GM12878 (cell line): Measurements from ENCODE around the gene ZDBF2. TPM values are rescaled to one million over a fixed set of nuclear protein-coding genes. Genes with fewer than 3 reads are reported as not detected.

Experiments used
- ATAC-seq: fragments of 200-7000 bp; cut with Tn5 transposase; 3 replicates; pipeline ENCODE4 v1.9.1; 2020; ENCODE audit warnings: mild to moderate bottlenecking, moderate library complexity
- BruUV-seq: library from RNA; stranded (reverse); fragments of 400-500 nt; replicated peaks from 2 replicates; lab custom pipeline; 2021; lab: Mats Ljungman, UMichigan
- CTCF ChIA-PET: fragments of 300-600 bp; sonication (Branson Sonifier 250); formaldehyde crosslinking; extraction: SDS; loops from one replicate; lab custom pipeline; 2021; ENCODE audit warnings: inconsistent platforms; lab: Yijun Ruan, JAX
- POLR2A ChIA-PET: fragments of 350-600 bp; formaldehyde crosslinking; extraction: SDS; loops from one replicate; lab custom pipeline; 2021; ENCODE audit warnings: inconsistent platforms; lab: Charles Lee
- RAD21 ChIA-PET: fragments of 300-600 bp; sonication (Branson Sonifier 250); formaldehyde crosslinking; loops from one replicate; lab custom pipeline; 2023; ENCODE audit warnings: antibody characterized with exemption; ENCODE audit not compliant: unreplicated experiment; lab: Charles Lee
- SMC1A ChIA-PET: fragments of 300-600 bp; sonication (Branson Sonifier 250); formaldehyde crosslinking; loops from one replicate; lab custom pipeline; 2023; ENCODE audit not compliant: unreplicated experiment, uncharacterized antibody; lab: Charles Lee
- DNase-seq: peaks from one replicate; pipeline ENCODE4 v3.0.0-alpha.2; 2011; ENCODE audit warnings: low read depth, low spot score
- FAIRE-seq: peaks from 3 replicates; lab custom pipeline; 2011; peaks lifted over from hg19 to GRCh38; lab: Jason Lieb, UNC
- H2AFZ ChIP-seq: 2 replicates; pipeline ENCODE4 v1.6.0; 2011; ENCODE audit warnings: low read depth, low read length, control low read depth; ENCODE audit not compliant: control insufficient read depth
- H3K27ac ChIP-seq: 2 replicates; pipeline ENCODE4 v1.5.1; 2011; ENCODE audit warnings: control low read depth; ENCODE audit not compliant: control insufficient read depth, insufficient read depth
- H3K27me3 ChIP-seq, 2 experiments: replicated peaks in 1 of 2; 2 replicates each; pipeline versions ENCODE4 v1.6.0 to v1.6.1; 2011; ENCODE audit warnings: low read length in 1 of 2; ENCODE audit not compliant: control insufficient read depth in 2 of 2, insufficient read depth in 2 of 2
- H3K36me3 ChIP-seq, 2 experiments: 2 replicates each; pipeline ENCODE4 v1.5.1; 2011; ENCODE audit warnings: low read length in 1 of 2; ENCODE audit not compliant: control insufficient read depth in 2 of 2, insufficient read depth in 2 of 2
- H3K4me1 ChIP-seq: 2 replicates; pipeline ENCODE4 v1.6.1; 2011; ENCODE audit warnings: mild to moderate bottlenecking, low read length, moderate library complexity, mixed read lengths; ENCODE audit not compliant: control insufficient read depth, insufficient read depth
- H3K4me2 ChIP-seq: 2 replicates; pipeline ENCODE4 v1.6.0; 2011; ENCODE audit warnings: control low read depth; ENCODE audit not compliant: control insufficient read depth, insufficient read depth
- H3K4me3 ChIP-seq: fragments of 200-600 bp; sonication (generic); 2 replicates; pipeline ENCODE4 v1.5.1; 2016
- H3K79me2 ChIP-seq: 2 replicates; pipeline ENCODE4 v1.6.0; 2011; ENCODE audit warnings: low read length; ENCODE audit not compliant: control insufficient read depth, insufficient read depth
- H3K9ac ChIP-seq: 2 replicates; pipeline ENCODE4 v1.8.0; 2011; ENCODE audit warnings: low read length, control low read depth, mixed read lengths; ENCODE audit not compliant: control insufficient read depth, insufficient read depth
- H3K9me3 ChIP-seq: replicated peaks from 3 replicates; pipeline ENCODE4 v1.5.1; 2011; ENCODE audit warnings: mild to moderate bottlenecking, low read length; ENCODE audit not compliant: control insufficient read depth, insufficient read depth
- H4K20me1 ChIP-seq: 2 replicates; pipeline ENCODE4 v1.6.0; 2011; ENCODE audit not compliant: control insufficient read depth, insufficient read depth
- ATF7 ChIP-seq: fragments of 450-650 bp; IDR thresholded peaks from 2 replicates; pipeline ENCODE4 v1.6.1; 2016; ENCODE audit warnings: low read depth, mild to moderate bottlenecking
- BACH1 ChIP-seq: fragments of 450-650 bp; IDR thresholded peaks from 2 replicates; pipeline ENCODE4 v1.6.1; 2017; ENCODE audit warnings: mild to moderate bottlenecking, borderline replicate concordance
- ESRRA ChIP-seq: IDR thresholded peaks from 2 replicates; pipeline ENCODE4 v1.6.1; 2012; ENCODE audit warnings: mild to moderate bottlenecking, low read length, improper control_type of control experiment
- GATAD2B ChIP-seq: fragments of 450-650 bp; conservative IDR thresholded peaks from 2 replicates; pipeline ENCODE4 v1.6.1; 2017; ENCODE audit warnings: low read depth, mild to moderate bottlenecking, moderate library complexity
- HCFC1 ChIP-seq: fragments of 150-350 bp; IDR thresholded peaks from 2 replicates; pipeline ENCODE4 v1.6.1; 2014; ENCODE audit warnings: low read length
- KAT2A ChIP-seq: conservative IDR thresholded peaks from 2 replicates; pipeline ENCODE4 v1.6.1; 2011; ENCODE audit warnings: low read depth, low read length; ENCODE audit not compliant: control insufficient read depth
- NR2F1 ChIP-seq: fragments of 450-650 bp; conservative IDR thresholded peaks from 2 replicates; pipeline ENCODE4 v1.6.1; 2017; ENCODE audit warnings: mild to moderate bottlenecking
- POLR2A ChIP-seq: IDR thresholded peaks from 2 replicates; pipeline ENCODE4 v1.6.1; 2011; ENCODE audit warnings: low read depth, mild to moderate bottlenecking, low read length
- POLR2AphosphoS5 ChIP-seq: IDR thresholded peaks from 2 replicates; pipeline ENCODE4 v1.6.1; 2011; ENCODE audit warnings: mild to moderate bottlenecking, low read length, inconsistent platforms
- SMAD5 ChIP-seq: IDR thresholded peaks from 2 replicates; pipeline ENCODE4 v1.6.1; 2016; ENCODE audit warnings: antibody characterized with exemption, low read depth
- SREBF2 ChIP-seq: IDR thresholded peaks from 2 replicates; pipeline ENCODE4 v1.6.1; 2012; ENCODE audit warnings: mild to moderate bottlenecking, low read length
- TBL1XR1 ChIP-seq: IDR thresholded peaks from 2 replicates; pipeline ENCODE4 v1.6.1; 2012; ENCODE audit warnings: low read depth, low read length, improper control_type of control experiment
- ZNF274 ChIP-seq: IDR thresholded peaks from one replicate; pipeline ENCODE4 v1.8.0; 2011; ENCODE audit not compliant: insufficient read length, insufficient read depth
- WGBS: methylation state at CpG from one replicate; pipeline ENCODE4 v1.1.6; 2016; ENCODE audit warnings: low lambda C conversion rate; ENCODE audit not compliant: insufficient replicate concordance, insufficient coverage; ENCODE audit errors: missing lambda C conversion rate; 5-methylcytosine and 5-hydroxymethylcytosine counted together
- in situ Hi-C: fragments of 300-500 bp; cut with MboI; formaldehyde crosslinking; loops from 9 replicates; pipeline ENCODE4 v1.14.3; 2018; ENCODE audit warnings: mixed read lengths
- intact Hi-C: fragments of 100-400 bp; cut with micrococcal nuclease; formaldehyde crosslinking; loops from one replicate; pipeline ENCODE4 v1.14.2; 2022; ENCODE audit not compliant: unreplicated experiment
- polyA plus RNA-seq, 11 experiments: library from polyadenylated mRNA; depleted of rRNA in 4 of 11; unstranded in 6 of 11; stranded (reverse) in 5 of 11; fragments of >200 nt; fragmentation: Nextera tagmentation in 4 of 11; fragmentation: Illumina TruSeq in 1 of 11; extraction: Ambion mirVana in 4 of 11; extraction: Trizol in 1 of 11; gene quantifications; 1 replicate in 1 of 11; 2 replicates in 10 of 11; pipeline versions ENCODE4 v1.2.1 to v1.2.3, GENCODE V29; 2011 to 2016; ENCODE audit warnings: inconsistent platforms in 2 of 11, missing spikeins in 2 of 11, low read depth in 1 of 11
- total RNA-seq, 4 experiments: library from RNA; depleted of rRNA in 3 of 4; stranded (reverse); fragments of >200 nt in 3 of 4; fragmentation: Illumina TruSeq in 1 of 4; extraction: Trizol in 1 of 4; gene quantifications; 2 replicates each; pipeline versions ENCODE4 v1.2.1 to v1.2.3, GENCODE V29; 2013 to 2021
- TF ChIP-seq, protein P1 (sequence below): IDR thresholded peaks from 2 replicates; pipeline ENCODE4 v1.6.1; 2012; ENCODE audit warnings: low read depth, low read length, improper control_type of control experiment
- TF ChIP-seq, protein P2 (sequence below): IDR thresholded peaks from 2 replicates; pipeline ENCODE4 v1.6.1; 2011; ENCODE audit warnings: borderline replicate concordance, low read depth, mild to moderate bottlenecking, moderate library complexity, mixed read lengths, low read length; ENCODE audit not compliant: insufficient read depth; ENCODE audit errors: extremely low read length

The ZDBF2 gene
- total and polyA plus RNA-seq, 10 of the 15 experiments (the other 5 are each of a cell fraction or from before 2014, with no cell fraction given), result 0.60 to 21.1 (median 4.2) TPM

DNA sequence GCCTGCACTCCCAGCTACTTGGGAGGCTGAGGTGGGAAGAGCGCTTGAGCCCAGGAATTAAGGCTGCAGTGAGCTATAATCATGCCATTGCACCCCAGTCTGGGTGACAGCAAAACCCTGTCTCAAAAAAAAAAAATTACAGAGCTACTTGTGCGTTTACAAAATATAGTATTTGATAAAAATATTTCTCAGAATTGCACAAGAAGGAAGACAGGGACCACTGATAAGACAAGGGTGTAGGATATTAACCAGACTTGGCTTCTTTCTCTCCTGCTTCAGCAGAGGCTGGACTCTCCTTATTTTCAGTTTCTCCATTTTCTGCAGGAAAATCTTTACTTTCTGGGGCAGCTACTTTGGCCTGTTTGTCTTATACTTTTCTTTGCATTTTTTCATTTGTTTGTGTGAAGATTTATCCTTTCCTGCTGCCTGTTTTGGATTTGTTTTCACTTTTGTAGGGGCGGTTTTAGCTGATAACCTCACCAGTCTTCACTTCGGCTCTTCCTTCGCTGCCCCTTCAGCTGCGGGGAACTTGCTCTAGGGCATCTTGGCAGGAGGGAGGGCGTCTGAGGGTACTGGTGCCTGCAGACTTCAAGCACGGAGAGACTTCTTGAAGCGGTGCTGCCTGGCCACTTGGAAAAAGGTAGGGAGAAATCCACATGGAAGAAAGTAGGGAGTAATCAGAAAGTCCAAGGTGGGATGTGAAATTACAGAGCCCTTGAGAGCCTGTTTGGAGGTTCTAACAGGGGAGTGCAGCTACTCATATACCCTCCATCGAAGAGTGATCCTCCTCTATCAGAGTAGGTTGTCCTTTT, 14.9 kb upstream of the ZDBF2 start:
- no peaks in the 10 kb centered on the region for H4K20me1 ChIP-seq
- no peaks in the 10 kb centered on the region; the same call in 1 of the 2 replicates for H3K4me1 ChIP-seq
- no peaks in the 10 kb centered on the region for H3K36me3 ChIP-seq
- intact Hi-C loops (loop anchor here (2.0 kb wide), 1 partner anchor 95 kb away; no protein-coding TSS in a partner anchor), in situ Hi-C loops (loop anchor here (5.0 kb wide), 1 partner anchor 92 kb away; no protein-coding TSS in a partner anchor)
- WGBS, result 32% methylated on average over 10 of the region's 10 CpGs
- peaks cover 2 to 15% of the 10 kb centered on the region in 2 experiments for H3K27me3 ChIP-seq
- no peak overlapping the region for H3K4me3 ChIP-seq
- ATAC-seq (no peak), DNase-seq (no peak), FAIRE-seq (no peak)
- SMC1A ChIA-PET, result interaction anchor here (0.6 to 3.2 kb wide), 9 partner anchors 13 to 98 kb away, joined by 3 to 10 read pairs (median 4); partner anchors contain the start of gene ZDBF2
- no peak overlapping the region for H2AFZ ChIP-seq
- no peaks in the 10 kb centered on the region for H3K79me2 ChIP-seq
- no peaks in the 10 kb centered on the region for H3K9me3 ChIP-seq
- TF ChIP-seq, protein P1, sequence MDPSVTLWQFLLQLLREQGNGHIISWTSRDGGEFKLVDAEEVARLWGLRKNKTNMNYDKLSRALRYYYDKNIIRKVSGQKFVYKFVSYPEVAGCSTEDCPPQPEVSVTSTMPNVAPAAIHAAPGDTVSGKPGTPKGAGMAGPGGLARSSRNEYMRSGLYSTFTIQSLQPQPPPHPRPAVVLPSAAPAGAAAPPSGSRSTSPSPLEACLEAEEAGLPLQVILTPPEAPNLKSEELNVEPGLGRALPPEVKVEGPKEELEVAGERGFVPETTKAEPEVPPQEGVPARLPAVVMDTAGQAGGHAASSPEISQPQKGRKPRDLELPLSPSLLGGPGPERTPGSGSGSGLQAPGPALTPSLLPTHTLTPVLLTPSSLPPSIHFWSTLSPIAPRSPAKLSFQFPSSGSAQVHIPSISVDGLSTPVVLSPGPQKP, result no peak
- no peak for TF ChIP-seq KAT2A
- TF ChIP-seq, protein P2, sequence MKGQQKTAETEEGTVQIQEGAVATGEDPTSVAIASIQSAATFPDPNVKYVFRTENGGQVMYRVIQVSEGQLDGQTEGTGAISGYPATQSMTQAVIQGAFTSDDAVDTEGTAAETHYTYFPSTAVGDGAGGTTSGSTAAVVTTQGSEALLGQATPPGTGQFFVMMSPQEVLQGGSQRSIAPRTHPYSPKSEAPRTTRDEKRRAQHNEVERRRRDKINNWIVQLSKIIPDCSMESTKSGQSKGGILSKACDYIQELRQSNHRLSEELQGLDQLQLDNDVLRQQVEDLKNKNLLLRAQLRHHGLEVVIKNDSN, result no peak
- no peak for TF ChIP-seq POLR2AphosphoS5
- TF ChIP-seq SREBF2, result no peak
- TF ChIP-seq TBL1XR1, result no peak
- no peak for TF ChIP-seq GATAD2B
- no peak for TF ChIP-seq HCFC1
- TF ChIP-seq ATF7, result no peak
- no peak for TF ChIP-seq NR2F1
- TF ChIP-seq SMAD5, result no peak
- TF ChIP-seq ZNF274, result no peak
- TF ChIP-seq POLR2A, result no peak
- TF ChIP-seq BACH1, result no peak
- no peak for TF ChIP-seq ESRRA
- no TSS peak for BruUV-seq
- CTCF ChIA-PET, result interaction anchor here (0.6 to 2.8 kb wide), 9 partner anchors 15 to 98 kb away, joined by 3 to 22 read pairs (median 3); partner anchors contain the start of gene ZDBF2
- H3K27ac ChIP-seq, result no peak overlapping the region
- POLR2A ChIA-PET, result no interaction called here
- no peak overlapping the region for H3K4me2 ChIP-seq
- no peak overlapping the region for H3K9ac ChIP-seq
- RAD21 ChIA-PET, result interaction anchor here (1.0 to 2.4 kb wide), 6 partner anchors 12 to 98 kb away, joined by 3 to 8 read pairs (median 4); no protein-coding TSS in a partner anchor
